ENCODE measurements around the gene CUL5.

DNA sequence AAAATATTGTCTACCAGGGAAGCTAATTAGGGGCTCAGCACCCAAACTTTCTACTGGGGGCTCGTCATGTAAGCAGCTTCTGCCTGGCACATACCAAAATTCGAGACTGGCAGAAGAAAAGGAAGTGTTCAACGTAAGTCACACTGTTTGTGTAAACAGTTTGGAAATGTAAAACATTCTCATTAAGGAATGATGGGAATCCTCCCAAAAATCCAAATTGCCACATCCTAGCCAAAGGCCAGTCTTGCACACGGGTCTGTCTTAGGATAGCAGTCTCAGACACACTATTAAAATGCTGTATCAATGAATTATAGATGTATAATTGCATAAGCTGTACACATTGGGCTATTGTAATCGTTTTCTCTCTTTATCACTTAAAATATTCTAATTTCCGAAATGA lies 28.9 kb downstream of the CUL5 start:
- TF ChIP-seq, protein P1, sequence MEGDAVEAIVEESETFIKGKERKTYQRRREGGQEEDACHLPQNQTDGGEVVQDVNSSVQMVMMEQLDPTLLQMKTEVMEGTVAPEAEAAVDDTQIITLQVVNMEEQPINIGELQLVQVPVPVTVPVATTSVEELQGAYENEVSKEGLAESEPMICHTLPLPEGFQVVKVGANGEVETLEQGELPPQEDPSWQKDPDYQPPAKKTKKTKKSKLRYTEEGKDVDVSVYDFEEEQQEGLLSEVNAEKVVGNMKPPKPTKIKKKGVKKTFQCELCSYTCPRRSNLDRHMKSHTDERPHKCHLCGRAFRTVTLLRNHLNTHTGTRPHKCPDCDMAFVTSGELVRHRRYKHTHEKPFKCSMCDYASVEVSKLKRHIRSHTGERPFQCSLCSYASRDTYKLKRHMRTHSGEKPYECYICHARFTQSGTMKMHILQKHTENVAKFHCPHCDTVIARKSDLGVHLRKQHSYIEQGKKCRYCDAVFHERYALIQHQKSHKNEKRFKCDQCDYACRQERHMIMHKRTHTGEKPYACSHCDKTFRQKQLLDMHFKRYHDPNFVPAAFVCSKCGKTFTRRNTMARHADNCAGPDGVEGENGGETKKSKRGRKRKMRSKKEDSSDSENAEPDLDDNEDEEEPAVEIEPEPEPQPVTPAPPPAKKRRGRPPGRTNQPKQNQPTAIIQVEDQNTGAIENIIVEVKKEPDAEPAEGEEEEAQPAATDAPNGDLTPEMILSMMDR (IDR thresholded peaks at IDR 0.05) = no peak
- no peak for TF ChIP-seq POLR2A (IDR thresholded peaks at IDR 0.05)
